Neural progenitor cell (in vitro differentiated cells): ENCODE data around the gene PRPF38B. TPM values are rescaled to one million over a fixed set of nuclear protein-coding genes. Genes with fewer than 3 reads are reported as not detected.
"Not testable (repeated sequence)": the region's sequence is repeated elsewhere in the genome, so short reads cannot be mapped to it uniquely, and the experiment has no call there.

Experiments
- DNase-seq: peaks from one replicate; pipeline ENCODE4 v3.0.0-alpha.2; 2016; ENCODE audit warnings: low spot score
- H2AFZ ChIP-seq: fragments of 200-600 bp; sonication (generic); replicated peaks from 2 replicates; pipeline ENCODE4 v1.6.1; 2016; ENCODE audit warnings: antibody characterized with exemption
- H3F3A ChIP-seq: fragments of 200-600 bp; sonication (generic); 2 replicates; pipeline ENCODE4 v1.6.1; 2016; ENCODE audit warnings: antibody characterized with exemption, low read depth
- H3K27ac ChIP-seq: fragments of 200-600 bp; sonication (generic); 2 replicates; pipeline ENCODE4 v1.5.1; 2016; ENCODE audit warnings: mild to moderate bottlenecking
- H3K27me3 ChIP-seq: fragments of 200-600 bp; sonication (generic); 2 replicates; pipeline ENCODE4 v1.6.1; 2016; ENCODE audit warnings: mild to moderate bottlenecking, moderate library complexity
- H3K36me3 ChIP-seq: fragments of 200-600 bp; sonication (generic); 2 replicates; pipeline ENCODE4 v1.5.1; 2016
- H3K4me1 ChIP-seq: fragments of 200-600 bp; sonication (generic); 2 replicates; pipeline ENCODE4 v1.6.1; 2016; ENCODE audit warnings: mixed run types
- H3K4me2 ChIP-seq: fragments of 200-600 bp; sonication (generic); 2 replicates; pipeline ENCODE4 v1.6.1; 2016
- H3K4me3 ChIP-seq: fragments of 200-600 bp; sonication (generic); 2 replicates; pipeline ENCODE4 v1.5.1; 2016
- H3K79me2 ChIP-seq: fragments of 200-600 bp; sonication (generic); 2 replicates; pipeline ENCODE4 v1.6.1; 2016; ENCODE audit warnings: low read depth
- H3K9ac ChIP-seq: fragments of 200-600 bp; sonication (generic); 2 replicates; pipeline ENCODE4 v1.6.1; 2016
- H3K9me3 ChIP-seq: fragments of 200-600 bp; sonication (generic); 2 replicates; pipeline ENCODE4 v1.5.1; 2016; ENCODE audit warnings: low read depth
- H4K20me1 ChIP-seq: fragments of 200-600 bp; sonication (generic); 2 replicates; pipeline ENCODE4 v1.6.1; 2016; ENCODE audit warnings: low read depth
- H3K27ac Mint-ChIP-seq: 3 replicates; pipeline ENCODE4 v1.8.0; 2021; ENCODE audit warnings: mixed read lengths
- H3K27me3 Mint-ChIP-seq: 2 replicates; pipeline ENCODE4 v1.8.0; 2022; ENCODE audit warnings: low read depth, mild to moderate bottlenecking, inconsistent platforms, moderate library complexity, mixed read lengths; ENCODE audit not compliant: insufficient read depth
- H3K36me3 Mint-ChIP-seq: 3 replicates; pipeline ENCODE4 v1.8.0; 2021; ENCODE audit warnings: mixed read lengths
- H3K4me1 Mint-ChIP-seq: 3 replicates; pipeline ENCODE4 v1.8.0; 2021; ENCODE audit warnings: mixed read lengths
- H3K4me3 Mint-ChIP-seq: 3 replicates; pipeline ENCODE4 v1.8.0; 2021; ENCODE audit warnings: mild to moderate bottlenecking, moderate library complexity, mixed read lengths
- H3K9me3 Mint-ChIP-seq: 3 replicates; pipeline ENCODE4 v1.8.0; 2020; ENCODE audit warnings: mixed read lengths
- CTCF ChIP-seq: fragments of 200-600 bp; sonication (generic); IDR thresholded peaks from 2 replicates; pipeline ENCODE4 v1.5.1; 2017; ENCODE audit warnings: antibody characterized with exemption, mild to moderate bottlenecking
- EZH2 ChIP-seq: fragments of 200-600 bp; sonication (generic); IDR thresholded peaks from 2 replicates; pipeline ENCODE4 v1.6.1; 2017; ENCODE audit warnings: antibody characterized with exemption, mild to moderate bottlenecking, moderate library complexity
- EZH2phosphoT487 ChIP-seq: fragments of 200-600 bp; sonication (generic); IDR thresholded peaks from 2 replicates; pipeline ENCODE4 v1.6.1; 2017; ENCODE audit warnings: antibody characterized with exemption
- total RNA-seq: library from RNA; depleted of rRNA; stranded (reverse); fragments of >200 nt; gene quantifications from 2 replicates; pipeline ENCODE4 v1.2.3, GENCODE V29; 2015; ENCODE audit warnings: low replicate concordance

The PRPF38B gene
- total RNA-seq, 1 donor from 2014 or later = 40.7 TPM

DNA sequence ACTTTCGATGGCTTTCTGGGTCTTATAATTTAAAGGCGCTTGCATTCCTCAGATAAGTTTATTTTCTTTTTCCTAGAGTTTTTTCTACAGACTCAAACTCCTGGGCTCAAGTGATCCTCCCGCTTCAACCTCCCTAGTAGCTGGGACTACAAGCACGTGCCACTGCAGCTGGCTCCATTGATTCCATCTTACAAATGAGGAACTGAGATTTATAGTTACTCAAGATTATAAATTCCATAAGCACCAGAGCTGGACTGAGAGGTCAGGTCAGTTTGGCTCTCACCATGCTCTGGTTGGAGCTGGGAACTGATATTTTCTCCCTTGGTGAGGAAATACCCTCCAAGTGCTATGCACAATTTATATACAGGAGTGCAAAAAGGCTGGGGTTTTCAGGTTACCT, 13.4 kb upstream of the PRPF38B start:
- peaks cover 2% of the 10 kb centered on the region for H3K36me3 Mint-ChIP-seq
- TF ChIP-seq CTCF (no peak), EZH2 (no peak), EZH2phosphoT487 (no peak)
- Histone ChIP-seq H3K4me1 (peaks cover 9% of the 10 kb centered on the region), H3K27me3 (no peaks in the 10 kb centered on the region), H4K20me1 (no peaks in the 10 kb centered on the region), H3K27ac (no peak overlapping the region), H3K9ac (no peak overlapping the region), H3K9me3 (no peaks in the 10 kb centered on the region), H2AFZ (no peak overlapping the region), H3K4me2 (no peak overlapping the region), H3K79me2 (no peaks in the 10 kb centered on the region), H3K36me3 (no peaks in the 10 kb centered on the region), H3F3A (peaks cover 7% of the 10 kb centered on the region), H3K4me3 (no peak overlapping the region)
- no peak overlapping the region for H3K27ac Mint-ChIP-seq
- peaks cover 7% of the 10 kb centered on the region for H3K9me3 Mint-ChIP-seq
- H3K27me3 Mint-ChIP-seq = peaks cover 3% of the 10 kb centered on the region
- no peak overlapping the region for H3K4me3 Mint-ChIP-seq
- DNase-seq = no peak
- peaks cover 7% of the 10 kb centered on the region for H3K4me1 Mint-ChIP-seq

DNA sequence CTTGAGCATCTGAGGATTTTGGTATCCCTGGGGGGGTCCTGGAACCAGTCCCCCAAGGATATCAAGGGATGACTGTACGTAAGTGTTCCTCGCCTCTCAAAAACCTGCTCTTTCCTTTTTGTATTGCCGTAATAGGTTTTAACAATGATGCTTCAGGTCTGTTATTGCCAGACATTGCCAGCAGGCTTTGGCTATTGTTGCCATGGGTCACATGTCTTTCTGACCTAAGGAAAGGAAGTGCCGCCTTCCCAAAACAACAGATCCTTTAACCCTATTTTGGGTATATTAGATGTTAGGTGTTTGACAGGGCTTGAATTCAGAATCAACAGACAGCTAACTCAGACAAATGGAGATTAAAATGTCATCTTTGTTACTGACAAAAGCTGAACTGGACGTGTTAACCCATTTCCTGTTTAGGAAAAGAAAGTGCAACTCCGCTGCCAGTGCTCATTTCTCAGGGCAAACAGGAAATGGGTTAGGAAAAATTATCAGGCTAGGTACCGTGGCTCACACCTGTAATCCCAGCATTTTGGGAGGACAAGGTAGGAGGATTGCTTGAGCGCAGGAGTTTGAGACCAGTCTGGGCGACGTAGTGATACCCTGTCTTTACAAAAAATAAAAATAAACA, 12.4 kb upstream of the PRPF38B start:
- H3K4me2 ChIP-seq = no peak overlapping the region
- no peak overlapping the region for H3K27ac Mint-ChIP-seq

DNA sequence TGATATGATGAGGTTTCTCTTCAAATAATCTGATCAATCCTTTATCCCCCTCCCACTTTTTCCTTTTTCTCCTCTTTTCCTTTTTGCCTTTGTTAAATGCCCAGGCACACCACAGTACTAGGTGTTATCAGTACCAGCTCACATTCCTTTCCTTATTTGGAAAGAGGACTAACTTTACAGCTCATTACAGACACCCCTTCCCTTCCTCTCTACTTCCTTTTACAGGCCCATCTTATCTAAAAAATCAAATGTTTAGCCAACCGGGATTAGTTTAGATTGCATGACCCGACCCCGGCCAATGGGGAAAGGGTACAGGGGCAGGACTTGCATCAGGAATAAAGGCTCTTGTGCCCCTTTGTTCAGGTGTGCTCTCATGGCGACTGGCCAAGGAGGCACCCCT, 10.4 kb upstream of the PRPF38B start:
- not testable (repeated sequence) for H3K27ac ChIP-seq

More for the DNA sequence above, 12.4 kb upstream of the PRPF38B start:
- H3K36me3 Mint-ChIP-seq = peaks cover 2% of the 10 kb centered on the region
- no peak overlapping the region for H3K4me3 ChIP-seq
- peaks cover 3% of the 10 kb centered on the region for H3K9me3 Mint-ChIP-seq
- H4K20me1 ChIP-seq = no peaks in the 10 kb centered on the region
- H3K4me1 ChIP-seq = peaks cover 9% of the 10 kb centered on the region
- H3K4me1 Mint-ChIP-seq = peaks cover 7% of the 10 kb centered on the region
- H3K27ac ChIP-seq = no peak overlapping the region
- H3K36me3 ChIP-seq = no peaks in the 10 kb centered on the region
- no peak overlapping the region for H3K9ac ChIP-seq
- DNase-seq = no peak
- H3K9me3 ChIP-seq = no peaks in the 10 kb centered on the region
- H3K79me2 ChIP-seq = no peaks in the 10 kb centered on the region
- peak overlapping the region; percentile 64 for H2AFZ ChIP-seq
- TF ChIP-seq CTCF = no peak
- no peak for TF ChIP-seq EZH2phosphoT487
- TF ChIP-seq EZH2 = no peak
- H3K27me3 Mint-ChIP-seq = peaks cover 3% of the 10 kb centered on the region
- H3K27me3 ChIP-seq = no peaks in the 10 kb centered on the region
- H3K4me3 Mint-ChIP-seq = no peak overlapping the region
- peaks cover 7% of the 10 kb centered on the region for H3F3A ChIP-seq

DNA sequence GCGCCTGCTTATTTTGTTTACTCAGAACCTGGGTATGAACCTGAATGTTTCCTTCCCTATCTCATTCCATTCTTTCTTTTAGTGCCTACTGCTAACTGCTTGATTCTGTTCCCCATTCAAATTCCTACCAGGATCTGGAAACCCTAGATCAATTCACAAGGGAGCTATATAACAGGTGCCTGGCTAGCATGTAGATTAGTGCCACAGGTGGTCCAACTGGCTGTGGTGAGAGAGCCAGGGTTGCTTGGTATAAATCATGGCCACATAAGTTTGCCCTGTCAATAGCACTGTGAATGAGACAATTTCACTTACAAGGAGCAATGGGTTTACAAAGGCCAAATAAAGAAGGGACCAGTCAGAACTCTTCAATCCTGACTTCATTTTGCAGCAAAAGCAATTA, 6.6 kb upstream of the PRPF38B start:
- H3K27ac Mint-ChIP-seq = no peak overlapping the region
- no peak for DNase-seq
- H3K9ac ChIP-seq = no peak overlapping the region

More for the DNA sequence above, 10.4 kb upstream of the PRPF38B start:
- H3K4me3 Mint-ChIP-seq, H3K9me3 ChIP-seq, H4K20me1 ChIP-seq, H3K36me3 ChIP-seq, H3K4me3 ChIP-seq, H3K9ac ChIP-seq, H3K36me3 Mint-ChIP-seq, H3K27me3 ChIP-seq, H3K27me3 Mint-ChIP-seq, H3K4me1 ChIP-seq, H3K4me2 ChIP-seq, H3K4me1 Mint-ChIP-seq, DNase-seq, H3K9me3 Mint-ChIP-seq, H3K79me2 ChIP-seq: not testable (repeated sequence)
- H3K27ac Mint-ChIP-seq = peak overlapping the region; percentile 62
- peak overlapping the region; percentile 76 for H2AFZ ChIP-seq
- H3F3A ChIP-seq = peaks cover 12% of the 10 kb centered on the region

More for the DNA sequence above, 6.6 kb upstream of the PRPF38B start:
- H3K4me1 Mint-ChIP-seq = peaks cover 10% of the 10 kb centered on the region
- H3K9me3 Mint-ChIP-seq = no peaks in the 10 kb centered on the region
- H3K4me3 Mint-ChIP-seq = no peak overlapping the region
- Histone ChIP-seq H3K36me3 (no peaks in the 10 kb centered on the region), H3K27ac (no peak overlapping the region), H3K4me1 (peaks cover 10% of the 10 kb centered on the region), H3K27me3 (no peaks in the 10 kb centered on the region), H4K20me1 (no peaks in the 10 kb centered on the region), H3K4me2 (no peak overlapping the region), H3K9me3 (no peaks in the 10 kb centered on the region), H3F3A (peaks cover 18% of the 10 kb centered on the region), H2AFZ (no peak overlapping the region), H3K79me2 (peaks cover 2% of the 10 kb centered on the region), H3K4me3 (no peak overlapping the region)
- peaks cover 3% of the 10 kb centered on the region for H3K27me3 Mint-ChIP-seq
- no peak for TF ChIP-seq CTCF
- TF ChIP-seq EZH2 = no peak
- TF ChIP-seq EZH2phosphoT487 = no peak
- no peaks in the 10 kb centered on the region for H3K36me3 Mint-ChIP-seq
